Measurements from ENCODE around the gene TMEM125. TPM values are rescaled to one million over a fixed set of nuclear protein-coding genes. Genes with fewer than 3 reads are reported as not detected.

The TMEM125 gene
- total RNA-seq, 1 experiment from 2014 or later, result 24.4 TPM

- no peak for TF ChIP-seq CTCF (IDR thresholded peaks at IDR 0.05; ENCODE audit: unreplicated experiment)
- Mint-ChIP-seq H3K27ac (ENCODE audit: unreplicated experiment) (no peak overlapping the region), H3K4me3 (ENCODE audit: low read depth, unreplicated experiment) (no peak overlapping the region), H3K4me1 (ENCODE audit: low read depth, unreplicated experiment) (peaks cover 31% of the 10 kb centered on the region), H3K9me3 (ENCODE audit: low read depth, unreplicated experiment) (peaks cover 6% of the 10 kb centered on the region), H3K27me3 (ENCODE audit: unreplicated experiment) (no peaks in the 10 kb centered on the region), H3K36me3 (ENCODE audit: insufficient read depth, unreplicated experiment) (peaks cover 18% of the 10 kb centered on the region)
- intact Hi-C loops (cut with micrococcal nuclease; ENCODE audit: unreplicated experiment), result no loop called here
- DNase-seq, result no peak
- CTCF ChIA-PET, result interaction anchor here (0.6 kb wide), 2 partner anchors 99 to 1484 kb away, joined by 3 to 7 read pairs; no protein-coding TSS in a partner anchor
- no TSS peak for BruUV-seq (replicated peaks)
These were observed 1.9 kb upstream of the TMEM125 start for GRCh38 chr1:43267818-43268425.

GRCh38 chr1:43270421-43271095, 775 bp downstream of the TMEM125 start:
- H3K9me3 Mint-ChIP-seq (ENCODE audit: low read depth, unreplicated experiment), result no peaks in the 10 kb centered on the region
- CTCF ChIA-PET, result interaction anchor here (0.7 to 1.3 kb wide), 4 partner anchors 15 to 78 kb away, joined by 3 to 4 read pairs (median 3); partner anchors contain the start of gene C1orf210
- peak; percentile 87 for DNase-seq

GRCh38 chr1:43271186-43272118, 1.7 kb downstream of the TMEM125 start:
- no peak for TF ChIP-seq CTCF (IDR thresholded peaks at IDR 0.05; ENCODE audit: unreplicated experiment)
- Mint-ChIP-seq H3K4me3 (ENCODE audit: low read depth, unreplicated experiment) (peak overlapping the region; percentile 82), H3K9me3 (ENCODE audit: low read depth, unreplicated experiment) (no peaks in the 10 kb centered on the region), H3K27ac (ENCODE audit: unreplicated experiment) (peak overlapping the region; percentile 92), H3K36me3 (ENCODE audit: insufficient read depth, unreplicated experiment) (peaks cover 36% of the 10 kb centered on the region), H3K27me3 (ENCODE audit: unreplicated experiment) (no peaks in the 10 kb centered on the region), H3K4me1 (ENCODE audit: low read depth, unreplicated experiment) (peaks cover 31% of the 10 kb centered on the region)
- no peak for DNase-seq
- intact Hi-C loops (cut with micrococcal nuclease; ENCODE audit: unreplicated experiment), result loop anchor here (2.0 kb wide), 1 partner anchor 13 kb away; the partner anchor contains the start of gene C1orf210
- CTCF ChIA-PET, result interaction anchor here (0.9 to 1.3 kb wide), 3 partner anchors 14 to 77 kb away, joined by 3 to 4 read pairs (median 3); partner anchors contain the start of gene C1orf210
- TSS peak; percentile 81 for BruUV-seq (replicated peaks)

More at GRCh38 chr1:43270421-43271095, 775 bp downstream of the TMEM125 start:
- Mint-ChIP-seq H3K27me3 (ENCODE audit: unreplicated experiment) (no peaks in the 10 kb centered on the region), H3K4me1 (ENCODE audit: low read depth, unreplicated experiment) (peaks cover 31% of the 10 kb centered on the region), H3K27ac (ENCODE audit: unreplicated experiment) (peak overlapping the region; percentile 92), H3K4me3 (ENCODE audit: low read depth, unreplicated experiment) (peak overlapping the region; percentile 82), H3K36me3 (ENCODE audit: insufficient read depth, unreplicated experiment) (peaks cover 36% of the 10 kb centered on the region)
- TF ChIP-seq CTCF (IDR thresholded peaks at IDR 0.05; ENCODE audit: unreplicated experiment), result no peak
- BruUV-seq (replicated peaks), result no TSS peak
- intact Hi-C loops (cut with micrococcal nuclease; ENCODE audit: unreplicated experiment), result loop anchor here (2.0 kb wide), 1 partner anchor 14 kb away; the partner anchor contains the start of gene C1orf210

GRCh38 chr1:43272161-43272560, 2.4 kb downstream of the TMEM125 start:
- no TSS peak for BruUV-seq (replicated peaks)
- no peak overlapping the region for H3K4me3 Mint-ChIP-seq (ENCODE audit: low read depth, unreplicated experiment)
- TF ChIP-seq CTCF (IDR thresholded peaks at IDR 0.05; ENCODE audit: unreplicated experiment), result no peak
- peaks cover 31% of the 10 kb centered on the region for H3K4me1 Mint-ChIP-seq (ENCODE audit: low read depth, unreplicated experiment)
- no peaks in the 10 kb centered on the region for H3K9me3 Mint-ChIP-seq (ENCODE audit: low read depth, unreplicated experiment)
- no peak overlapping the region for H3K27ac Mint-ChIP-seq (ENCODE audit: unreplicated experiment)
- intact Hi-C loops (cut with micrococcal nuclease; ENCODE audit: unreplicated experiment), result no loop called here
- no peak for DNase-seq
- H3K36me3 Mint-ChIP-seq (ENCODE audit: insufficient read depth, unreplicated experiment), result peaks cover 36% of the 10 kb centered on the region
- CTCF ChIA-PET, result no interaction called here
- no peaks in the 10 kb centered on the region for H3K27me3 Mint-ChIP-seq (ENCODE audit: unreplicated experiment)

Measured in Calu3 (cell line).